Smooth muscle cell (in vitro differentiated cells): ENCODE measurements around the gene DPYSL5. TPM values are rescaled to one million over a fixed set of nuclear protein-coding genes. Genes with fewer than 3 reads are reported as not detected.

Source experiments
- DNase-seq: peaks from one replicate; lab custom pipeline; 2025; ENCODE audit not compliant: unreplicated experiment; lab: John Stamatoyannopoulos, UW
- H2AFZ ChIP-seq: fragments of 200-600 bp; sonication (generic); 2 replicates; pipeline ENCODE4 v1.6.0; 2016; ENCODE audit warnings: antibody characterized with exemption, low read depth, mild to moderate bottlenecking
- H3F3A ChIP-seq: fragments of 200-600 bp; sonication (generic); 2 replicates; pipeline ENCODE4 v1.6.0; 2017; ENCODE audit warnings: antibody characterized with exemption, low read depth
- H3K27ac ChIP-seq: fragments of 200-600 bp; sonication (generic); 2 replicates; pipeline ENCODE4 v1.5.1; 2016; ENCODE audit warnings: low read depth, mild to moderate bottlenecking
- H3K27me3 ChIP-seq: fragments of 200-600 bp; sonication (generic); 2 replicates; pipeline ENCODE4 v1.6.1; 2016; ENCODE audit warnings: low read depth, mild to moderate bottlenecking
- H3K36me3 ChIP-seq: fragments of 200-600 bp; sonication (generic); 2 replicates; pipeline ENCODE4 v1.5.1; 2016; ENCODE audit warnings: low read depth
- H3K4me1 ChIP-seq: fragments of 200-600 bp; sonication (generic); 2 replicates; pipeline ENCODE4 v1.5.1; 2016; ENCODE audit warnings: low read depth
- H3K4me2 ChIP-seq: fragments of 200-600 bp; sonication (generic); 2 replicates; pipeline ENCODE4 v1.6.0; 2016; ENCODE audit warnings: mild to moderate bottlenecking
- H3K4me3 ChIP-seq: fragments of 200-600 bp; sonication (generic); 2 replicates; pipeline ENCODE4 v1.5.1; 2016; ENCODE audit warnings: mild to moderate bottlenecking
- H3K79me2 ChIP-seq: fragments of 200-600 bp; sonication (generic); 2 replicates; pipeline ENCODE4 v1.6.0; 2016; ENCODE audit warnings: low read depth, mild to moderate bottlenecking
- H3K9ac ChIP-seq: fragments of 200-600 bp; sonication (generic); 2 replicates; pipeline ENCODE4 v1.6.0; 2016; ENCODE audit warnings: low read depth
- H3K9me3 ChIP-seq: fragments of 200-600 bp; sonication (generic); replicated peaks from 2 replicates; pipeline ENCODE4 v1.5.1; 2016; ENCODE audit warnings: low read depth
- H4K20me1 ChIP-seq: fragments of 200-600 bp; sonication (generic); 2 replicates; pipeline ENCODE4 v1.6.0; 2016; ENCODE audit warnings: low read depth
- CTCF ChIP-seq: fragments of 200-600 bp; sonication (generic); IDR thresholded peaks from 2 replicates; pipeline ENCODE4 v1.5.1; 2017; ENCODE audit warnings: borderline replicate concordance, mild to moderate bottlenecking, antibody characterized with exemption; ENCODE audit not compliant: insufficient read depth, poor library complexity, severe bottlenecking
- WGBS: methylation state at CpG from one replicate; pipeline ENCODE4 v1.1.7; 2016; ENCODE audit warnings: low lambda C conversion rate; 5-methylcytosine and 5-hydroxymethylcytosine counted together
- polyA plus RNA-seq: library from polyadenylated mRNA; unstranded; fragments of >200 nt; fragmentation: Nextera tagmentation; extraction: Ambion mirVana; gene quantifications from 2 replicates; pipeline ENCODE4 v1.2.1, GENCODE V29; 2016
- total RNA-seq: library from RNA; depleted of rRNA; stranded (reverse); fragments of >200 nt; gene quantifications from 2 replicates; pipeline ENCODE4 v1.2.3, GENCODE V29; 2014

The DPYSL5 gene
- total and polyA plus RNA-seq, 2 experiments from 2014 or later, result 0.40 TPM; not detected in 1

GRCh38 chr2:26964446-26965130 lies 116.7 kb downstream of the DPYSL5 start:
- H4K20me1 ChIP-seq, result no peaks in the 10 kb centered on the region
- H3K27me3 ChIP-seq, result peaks cover 10% of the 10 kb centered on the region
- no peak overlapping the region for H3K9ac ChIP-seq
- no peaks in the 10 kb centered on the region for H3K36me3 ChIP-seq
- 54% methylated on average over 3 of the region's 3 CpGs for WGBS
- no peaks in the 10 kb centered on the region for H3K4me1 ChIP-seq
- H3K79me2 ChIP-seq, result no peaks in the 10 kb centered on the region
- no peak for DNase-seq
- TF ChIP-seq CTCF, result no peak
- no peak overlapping the region for H2AFZ ChIP-seq
- no peak overlapping the region for H3K27ac ChIP-seq
- H3F3A ChIP-seq, result no peaks in the 10 kb centered on the region
- H3K4me2 ChIP-seq, result no peak overlapping the region
- no peaks in the 10 kb centered on the region for H3K9me3 ChIP-seq
- no peak overlapping the region for H3K4me3 ChIP-seq

GRCh38 chr2:26968001-26968400 lies 120.1 kb downstream of the DPYSL5 start:
- no peak for TF ChIP-seq CTCF
- no peaks in the 10 kb centered on the region for H3K4me1 ChIP-seq
- H3K27ac ChIP-seq, result peak overlapping the region; percentile 58
- peak overlapping the region; percentile 42 for H3K9ac ChIP-seq
- H4K20me1 ChIP-seq, result peaks cover 9% of the 10 kb centered on the region
- no peaks in the 10 kb centered on the region for H3F3A ChIP-seq
- DNase-seq, result no peak
- H3K9me3 ChIP-seq, result no peaks in the 10 kb centered on the region
- 28% methylated on average over 3 of the region's 3 CpGs for WGBS
- H3K4me2 ChIP-seq, result no peak overlapping the region
- H3K36me3 ChIP-seq, result no peaks in the 10 kb centered on the region
- no peaks in the 10 kb centered on the region for H3K27me3 ChIP-seq
- no peaks in the 10 kb centered on the region for H3K79me2 ChIP-seq
- no peak overlapping the region for H3K4me3 ChIP-seq
- H2AFZ ChIP-seq, result no peak overlapping the region

- no peaks in the 10 kb centered on the region for H3K27me3 ChIP-seq
- H3K9me3 ChIP-seq, result no peaks in the 10 kb centered on the region
- no peaks in the 10 kb centered on the region for H3K79me2 ChIP-seq
- peaks cover 17% of the 10 kb centered on the region for H4K20me1 ChIP-seq
- no peaks in the 10 kb centered on the region for H3F3A ChIP-seq
- TF ChIP-seq CTCF, result no peak
- no peak overlapping the region for H3K4me3 ChIP-seq
- peak overlapping the region; percentile 83 for H3K9ac ChIP-seq
- no peaks in the 10 kb centered on the region for H3K36me3 ChIP-seq
- H2AFZ ChIP-seq, result no peak overlapping the region
- 74% methylated on average over 10 of the region's 10 CpGs for WGBS
- H3K4me2 ChIP-seq, result peak overlapping the region; percentile 81
- no peak for DNase-seq
- peak overlapping the region; percentile 58 for H3K27ac ChIP-seq
- H3K4me1 ChIP-seq, result no peaks in the 10 kb centered on the region
Measured at GRCh38 chr2:26969077-26969844, 121.3 kb downstream of the DPYSL5 start.
